ENCODE results near the gene HAPSTR1. TPM values are rescaled to one million over a fixed set of nuclear protein-coding genes. Genes with fewer than 3 reads are reported as not detected.

HAPSTR1 gene
- total and polyA plus RNA-seq, 2 of the 13 experiments (the other 11 are each of a cell fraction or from before 2014, with no cell fraction given), result 25.2 to 83.2 TPM

GRCh38 chr16:9125658-9126505 is 34.4 kb downstream of the HAPSTR1 start (continued):
- TF ChIP-seq POLR2AphosphoS5 (IDR thresholded peaks at IDR 0.05; ENCODE audit: low read depth, low read length) (peak; percentile 18; the same call in 1 of the 2 replicates), ZNF256 (CRISPR knock-in tag; conservative IDR thresholded peaks at IDR 0.05) (no peak), ISL2 (CRISPR knock-in tag; IDR thresholded peaks at IDR 0.05) (no peak), ZNF552 (CRISPR knock-in tag; IDR thresholded peaks at IDR 0.05; ENCODE audit: borderline replicate concordance) (no peak), ZNF34 (CRISPR knock-in tag; IDR thresholded peaks at IDR 0.05; ENCODE audit: borderline replicate concordance) (no peak), ZNF253 (CRISPR knock-in tag; IDR thresholded peaks at IDR 0.05; ENCODE audit: borderline replicate concordance) (no peak), RFXANK (CRISPR knock-in tag; IDR thresholded peaks at IDR 0.05) (no peak), ASH2L (IDR thresholded peaks at IDR 0.05; ENCODE audit: insufficient read length, low read depth, low read length) (no peak), AGO2 (optimal IDR thresholded peaks at IDR 0.05; ENCODE audit: low read depth, low read length) (peak; percentile 89), USF2 (IDR thresholded peaks at IDR 0.05; ENCODE audit: low read depth, low read length) (no peak), USF2 (CRISPR knock-in tag; IDR thresholded peaks at IDR 0.05; ENCODE audit: borderline replicate concordance) (no peak)

GRCh38 chr16:9126609-9127008 is 35.2 kb downstream of the HAPSTR1 start:
- DNase-seq (ENCODE audit: low spot score) (no peak), FAIRE-seq (no peak), ATAC-seq (no peak)
- H3K4me1 ChIP-seq (ENCODE audit: insufficient read depth, low read length), result peaks cover 26% of the 10 kb centered on the region
- H3K4me3 ChIP-seq (replicated peaks in 1 of 3; ENCODE audit: insufficient read depth in 1 of 3, low read depth in 2 of 3, low read length in 3 of 3), result no peak overlapping the region
- peak; percentile 74 for TF ChIP-seq ZNF629 (CRISPR knock-in tag; conservative IDR thresholded peaks at IDR 0.05)
- 0 out of 2 replicates have a peak, but pooled peaks have one; percentile 11 for TF ChIP-seq ZNF816 (CRISPR knock-in tag; IDR thresholded peaks at IDR 0.05; ENCODE audit: borderline replicate concordance)
- TF ChIP-seq KLF11 (CRISPR knock-in tag; IDR thresholded peaks at IDR 0.05), result no peak
- 0 out of 2 replicates have a peak, but pooled peaks have one; percentile 28 for TF ChIP-seq HINFP (CRISPR knock-in tag; IDR thresholded peaks at IDR 0.05; ENCODE audit: low read depth)
- 94% methylated on average over 2 of the region's 2 CpGs for WGBS (ENCODE audit: low lambda C conversion rate)
- no peaks in the 10 kb centered on the region for H3K9me3 ChIP-seq (ENCODE audit: low read length)
- ChIA-PET CTCF (ENCODE audit: low intra/inter-chr PET ratio, low total read pairs) (no interaction called here), POLR2A (interaction anchor here (1.9 kb wide), 1 partner anchor 14 kb away, joined by 5 read pairs; no protein-coding TSS in a partner anchor)
- H3K9ac ChIP-seq (ENCODE audit: insufficient read depth, low read depth, low read length), result no peak overlapping the region
- no peaks in the 10 kb centered on the region for H3K79me2 ChIP-seq (ENCODE audit: insufficient read depth, low read length)
- in situ Hi-C loops (cut with HindIII; ENCODE audit: extremely low pct_ligation_motif_present, low pct_unique_long_range_greater_than_20kb), result no loop called here
- no peak overlapping the region for H2AFZ ChIP-seq (ENCODE audit: low read length)
- no peak overlapping the region for H3K27ac ChIP-seq (ENCODE audit: extremely low read length, insufficient read depth, low read length)
- no peak overlapping the region for H3K4me2 ChIP-seq (ENCODE audit: low read depth, low read length)
- intact Hi-C loops (cut with micrococcal nuclease; ENCODE audit: unreplicated experiment), result no loop called here
- no TSS peak for BruUV-seq (replicated peaks)
- peaks cover 5 to 8% of the 10 kb centered on the region in 2 experiments; a peak in 3 of 5 replicates for H3K36me3 ChIP-seq (replicated peaks in 1 of 2; ENCODE audit: control insufficient read depth in 1 of 2, insufficient read depth in 2 of 2, low read length in 2 of 2)
- no peaks in the 10 kb centered on the region for H3K27me3 ChIP-seq (ENCODE audit: control insufficient read depth in 1 of 2, insufficient read depth in 2 of 2, low read length in 2 of 2)
- no peaks in the 10 kb centered on the region for H4K20me1 ChIP-seq (ENCODE audit: insufficient read depth, low read length)
